Endothelial cell of umbilical vein (primary cell): ENCODE measurements around the gene SLC45A2. TPM values are rescaled to one million over a fixed set of nuclear protein-coding genes. Genes with fewer than 3 reads are reported as not detected.

ENCODE experiments used
- BruUV-seq: library from RNA; stranded (reverse); fragments of 400-500 nt; replicated peaks from 2 replicates; lab custom pipeline; 2021; lab: Mats Ljungman, UMichigan
- CTCF ChIA-PET: fragments of 300-600, 350-600 bp; sonication (Branson Sonifier 250); formaldehyde crosslinking; loops from one replicate; lab custom pipeline; 2021; ENCODE audit warnings: antibody characterized with exemption, inconsistent platforms; lab: Charles Lee
- POLR2A ChIA-PET: fragments of 300-600, 350-600 bp; sonication (Branson Sonifier 250); formaldehyde crosslinking; loops from one replicate; lab custom pipeline; 2021; ENCODE audit warnings: antibody characterized with exemption, inconsistent platforms; lab: Charles Lee
- DNase-seq: peaks from one replicate; pipeline ENCODE4 v3.0.0-alpha.2; 2011; ENCODE audit warnings: low read depth, low spot score
- FAIRE-seq: peaks from 2 replicates; lab custom pipeline; 2011; peaks lifted over from hg19 to GRCh38; lab: Jason Lieb, UNC
- H2AFZ ChIP-seq: 2 replicates; pipeline ENCODE4 v1.6.0; 2012; ENCODE audit warnings: low read depth, low read length, control low read depth, inconsistent platforms
- H3K27ac ChIP-seq: 2 replicates; pipeline ENCODE4 v1.5.1; 2011; ENCODE audit warnings: low read depth, mild to moderate bottlenecking, control low read depth, low read length, moderate library complexity; ENCODE audit not compliant: insufficient read depth
- H3K27me3 ChIP-seq, 2 experiments: 2 replicates each; pipeline versions ENCODE4 v1.6.0 to v1.6.1; 2011; ENCODE audit warnings: low read length in 2 of 2, mixed read lengths in 1 of 2; ENCODE audit not compliant: control insufficient read depth in 2 of 2, insufficient read depth in 2 of 2
- H3K36me3 ChIP-seq, 2 experiments: 2 replicates in 1 of 2; 3 replicates in 1 of 2; pipeline ENCODE4 v1.5.1; 2011; ENCODE audit warnings: low read length in 2 of 2, mild to moderate bottlenecking in 1 of 2, moderate library complexity in 1 of 2; ENCODE audit not compliant: control insufficient read depth in 2 of 2, insufficient read depth in 2 of 2; ENCODE audit errors: extremely low read depth in 1 of 2
- H3K4me1 ChIP-seq: 3 replicates; pipeline ENCODE4 v1.5.1; 2011; ENCODE audit warnings: mild to moderate bottlenecking, low read length; ENCODE audit not compliant: control insufficient read depth, insufficient read depth; ENCODE audit errors: extremely low read depth
- H3K4me2 ChIP-seq: 2 replicates; pipeline ENCODE4 v1.6.1; 2011; ENCODE audit warnings: low read length, control low read depth, mixed read lengths; ENCODE audit not compliant: insufficient read depth
- H3K4me3 ChIP-seq, 3 experiments: fragments of 200-600 bp in 1 of 3; sonication (generic), shearing (Covaris generic) in 1 of 3; replicated peaks in 1 of 3; 2 replicates each; pipeline ENCODE4 v1.5.1; 2011 to 2016; ENCODE audit warnings: control low read depth in 3 of 3, low read length in 3 of 3, mild to moderate bottlenecking in 2 of 3, inconsistent platforms in 1 of 3, low read depth in 1 of 3, moderate library complexity in 1 of 3; ENCODE audit not compliant: insufficient read depth in 1 of 3
- H3K79me2 ChIP-seq: 2 replicates; pipeline ENCODE4 v1.6.0; 2012; ENCODE audit warnings: low read length, inconsistent platforms; ENCODE audit not compliant: control insufficient read depth, insufficient read depth
- H3K9ac ChIP-seq: replicated peaks from 2 replicates; pipeline ENCODE3; 2011; ENCODE audit warnings: low read length, control low read depth; ENCODE audit not compliant: insufficient read depth; ENCODE audit errors: extremely low read depth
- H3K9me1 ChIP-seq: replicated peaks from 3 replicates; pipeline ENCODE4 v1.6.0; 2011; ENCODE audit warnings: mild to moderate bottlenecking, low read length; ENCODE audit not compliant: control insufficient read depth, insufficient read depth; ENCODE audit errors: extremely low read depth
- H3K9me3 ChIP-seq: replicated peaks from 2 replicates; pipeline ENCODE4 v1.5.1; 2012; ENCODE audit warnings: low read length, inconsistent platforms; ENCODE audit not compliant: control insufficient read depth, insufficient read depth
- H4K20me1 ChIP-seq: replicated peaks from 2 replicates; pipeline ENCODE3; 2011; ENCODE audit warnings: mild to moderate bottlenecking, low read length; ENCODE audit not compliant: control insufficient read depth, insufficient read depth; ENCODE audit errors: extremely low read depth
- EZH2 ChIP-seq: IDR thresholded peaks from 2 replicates; pipeline ENCODE4 v1.6.1; 2012; ENCODE audit warnings: borderline replicate concordance, low read depth, mild to moderate bottlenecking, moderate library complexity, low read length, inconsistent platforms; ENCODE audit not compliant: severe bottlenecking
- FOS ChIP-seq: IDR thresholded peaks from 2 replicates; pipeline ENCODE4 v1.6.1; 2011; ENCODE audit warnings: mild to moderate bottlenecking, low read length, moderate library complexity, borderline replicate concordance; ENCODE audit not compliant: insufficient read depth
- GATA2 ChIP-seq: IDR thresholded peaks from 2 replicates; pipeline ENCODE4 v1.7.0; 2011; ENCODE audit warnings: low read depth, mild to moderate bottlenecking, moderate library complexity, mixed read lengths, low read length; ENCODE audit not compliant: insufficient read length, insufficient read depth
- JUN ChIP-seq: IDR thresholded peaks from 2 replicates; pipeline ENCODE4 v1.6.1; 2011; ENCODE audit warnings: borderline replicate concordance, low read depth; ENCODE audit not compliant: insufficient read length, insufficient read depth
- MYC ChIP-seq: IDR thresholded peaks from one replicate; pipeline ENCODE4 v1.6.1; 2011; ENCODE audit warnings: mild to moderate bottlenecking, low read depth, low read length
- POLR2A ChIP-seq: IDR thresholded peaks from 2 replicates; pipeline ENCODE4 v1.6.1; 2012; ENCODE audit warnings: low read depth, mild to moderate bottlenecking, control low read depth, low read length
- POLR2AphosphoS5 ChIP-seq: IDR thresholded peaks from 2 replicates; pipeline ENCODE4 v1.6.1; 2012; ENCODE audit warnings: low read depth, mild to moderate bottlenecking, control low read depth, low read length, moderate library complexity; ENCODE audit not compliant: insufficient read depth
- dilution Hi-C: fragments of 300-500 bp; cut with MboI; formaldehyde crosslinking; loops from one replicate; pipeline ENCODE4 v1.15.0; 2019; ENCODE audit warnings: low sequenced_read_pairs; ENCODE audit not compliant: extremely low pct_ligation_motif_present
- intact Hi-C: fragments of 100-400 bp; cut with micrococcal nuclease; formaldehyde crosslinking; loops from one replicate; pipeline ENCODE4 v1.10.0; 2022
- polyA plus RNA-seq, 4 experiments: library from polyadenylated mRNA; depleted of rRNA in 3 of 4; stranded (reverse) in 3 of 4; unstranded in 1 of 4; fragments of >200 nt; gene quantifications; 2 replicates each; pipeline versions ENCODE4 v1.2.1 to v1.2.3, GENCODE V29; 2011 to 2012; ENCODE audit warnings: missing spikeins in 1 of 4
- total RNA-seq: library from RNA; stranded (reverse); gene quantifications from 2 replicates; pipeline ENCODE4 v1.2.3, GENCODE V29; 2021
- TF ChIP-seq, protein P1 (sequence below), 2 donors: IDR thresholded peaks; 1 replicate in 1 of 2; 2 replicates in 1 of 2; pipeline ENCODE4 v1.5.1; 2011; ENCODE audit warnings: low read length in 2 of 2, mild to moderate bottlenecking in 2 of 2, moderate library complexity in 2 of 2, control low read depth in 1 of 2, inconsistent platforms in 1 of 2, low read depth in 1 of 2; ENCODE audit not compliant: insufficient read depth in 1 of 2; ENCODE audit errors: extremely low read depth in 1 of 2

SLC45A2 gene
- total and polyA plus RNA-seq, 2 donors (not counting 3 experiments of a cell fraction or from before 2014, with no cell fraction given): not detected

DNA sequence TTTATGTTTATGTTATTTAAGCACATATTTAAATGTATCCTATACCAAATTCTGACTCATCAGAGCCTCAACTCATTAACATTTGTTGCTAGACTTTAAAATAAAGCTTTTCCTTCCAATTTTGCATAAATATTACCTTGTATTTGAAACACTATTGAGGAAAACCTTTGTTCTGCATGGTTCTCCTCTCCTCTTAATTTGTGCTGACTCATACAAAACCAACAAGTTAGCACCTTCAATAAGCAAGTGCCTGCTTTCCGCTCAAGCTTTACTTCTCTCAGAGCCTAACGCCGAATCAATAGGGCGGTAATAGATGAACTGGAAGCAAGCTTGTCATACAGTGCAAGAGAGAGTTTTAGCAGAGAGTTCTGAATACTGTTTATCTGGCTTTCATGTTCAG lies 15.5 kb upstream of the SLC45A2 start:
- POLR2A ChIA-PET: no interaction called here
- Histone ChIP-seq H4K20me1 (no peaks in the 10 kb centered on the region), H3K27ac (no peak overlapping the region), H3K9ac (no peak overlapping the region), H3K36me3 (peaks cover 0 to 6% of the 10 kb centered on the region in 2 experiments), H3K4me2 (no peak overlapping the region), H3K9me1 (no peaks in the 10 kb centered on the region), H3K27me3 (no peaks in the 10 kb centered on the region), H3K4me3 (no peak overlapping the region), H3K79me2 (no peaks in the 10 kb centered on the region), H2AFZ (no peak overlapping the region), H3K9me3 (no peaks in the 10 kb centered on the region), H3K4me1 (no peaks in the 10 kb centered on the region)
- dilution Hi-C loops: no loop called here
- CTCF ChIA-PET: interaction anchor here (0.8 to 1.5 kb wide), 2 partner anchors 461 to 464 kb away, joined by 3 read pairs; no protein-coding TSS in a partner anchor
- intact Hi-C loops: no loop called here
- DNase-seq: no peak
- TF ChIP-seq POLR2A (no peak), POLR2AphosphoS5 (no peak), JUN (no peak), FOS (no peak), MYC (no peak), EZH2 (no peak), GATA2 (no peak)
- TF ChIP-seq, protein P1, sequence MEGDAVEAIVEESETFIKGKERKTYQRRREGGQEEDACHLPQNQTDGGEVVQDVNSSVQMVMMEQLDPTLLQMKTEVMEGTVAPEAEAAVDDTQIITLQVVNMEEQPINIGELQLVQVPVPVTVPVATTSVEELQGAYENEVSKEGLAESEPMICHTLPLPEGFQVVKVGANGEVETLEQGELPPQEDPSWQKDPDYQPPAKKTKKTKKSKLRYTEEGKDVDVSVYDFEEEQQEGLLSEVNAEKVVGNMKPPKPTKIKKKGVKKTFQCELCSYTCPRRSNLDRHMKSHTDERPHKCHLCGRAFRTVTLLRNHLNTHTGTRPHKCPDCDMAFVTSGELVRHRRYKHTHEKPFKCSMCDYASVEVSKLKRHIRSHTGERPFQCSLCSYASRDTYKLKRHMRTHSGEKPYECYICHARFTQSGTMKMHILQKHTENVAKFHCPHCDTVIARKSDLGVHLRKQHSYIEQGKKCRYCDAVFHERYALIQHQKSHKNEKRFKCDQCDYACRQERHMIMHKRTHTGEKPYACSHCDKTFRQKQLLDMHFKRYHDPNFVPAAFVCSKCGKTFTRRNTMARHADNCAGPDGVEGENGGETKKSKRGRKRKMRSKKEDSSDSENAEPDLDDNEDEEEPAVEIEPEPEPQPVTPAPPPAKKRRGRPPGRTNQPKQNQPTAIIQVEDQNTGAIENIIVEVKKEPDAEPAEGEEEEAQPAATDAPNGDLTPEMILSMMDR (IDR thresholded peaks at IDR 0.05; ENCODE audit: extremely low read depth in 1 of 2, insufficient read depth in 1 of 2, low read depth in 1 of 2, low read length in 2 of 2): no peak
- no TSS peak for BruUV-seq
- no peak for FAIRE-seq
